Mesendoderm (in vitro differentiated cells): ENCODE results near the gene HES4.
"Not testable (repeated sequence)": the region's sequence is repeated elsewhere in the genome, so short reads cannot be mapped to it uniquely, and the experiment has no call there.

Experiments used
- DNase-seq: peaks from one replicate; pipeline ENCODE4 v3.0.0; 2013
- H2AK5ac ChIP-seq: 2 replicates; pipeline ENCODE4 v1.6.1; 2013; ENCODE audit warnings: low read length, inconsistent platforms
- H2BK120ac ChIP-seq: 2 replicates; pipeline ENCODE4 v1.6.1; 2013; ENCODE audit warnings: low read depth, mild to moderate bottlenecking, low read length, moderate library complexity, mixed read lengths
- H2BK15ac ChIP-seq: replicated peaks from 2 replicates; pipeline ENCODE4 v1.6.1; 2013; ENCODE audit warnings: low read depth, mild to moderate bottlenecking, moderate library complexity
- H2BK5ac ChIP-seq: 2 replicates; pipeline ENCODE4 v1.6.1; 2013; ENCODE audit warnings: low read length, inconsistent platforms
- H3K18ac ChIP-seq: 2 replicates; pipeline ENCODE4 v1.6.1; 2013; ENCODE audit warnings: mild to moderate bottlenecking, low read length, mixed read lengths
- H3K23ac ChIP-seq: one replicate; pipeline ENCODE4 v1.6.1; 2013; ENCODE audit warnings: low read length
- H3K27ac ChIP-seq: 2 replicates; pipeline ENCODE4 v1.5.1; 2013; ENCODE audit warnings: low read depth, mild to moderate bottlenecking, inconsistent platforms, low read length, moderate library complexity
- H3K27me3 ChIP-seq: 2 replicates; pipeline ENCODE4 v1.6.1; 2013; ENCODE audit warnings: low read length, control low read depth, mild to moderate bottlenecking, inconsistent platforms; ENCODE audit not compliant: insufficient read depth, poor library complexity
- H3K36me3 ChIP-seq: 2 replicates; pipeline ENCODE4 v1.6.1; 2013; ENCODE audit warnings: low read length, inconsistent platforms; ENCODE audit not compliant: control insufficient read depth, insufficient read depth
- H3K4ac ChIP-seq: one replicate; pipeline ENCODE4 v1.6.1; 2013; ENCODE audit warnings: low read depth, mild to moderate bottlenecking, low read length, moderate library complexity
- H3K4me1 ChIP-seq: 2 replicates; pipeline ENCODE4 v1.6.1; 2013; ENCODE audit warnings: low read depth, low read length, inconsistent platforms; ENCODE audit not compliant: control insufficient read depth
- H3K4me2 ChIP-seq: 2 replicates; pipeline ENCODE4 v1.6.1; 2013; ENCODE audit warnings: low read length
- H3K4me3 ChIP-seq: 2 replicates; pipeline ENCODE4 v1.5.1; 2013; ENCODE audit warnings: mild to moderate bottlenecking, low read length
- H3K56ac ChIP-seq: one replicate; pipeline ENCODE4 v1.6.1; 2013; ENCODE audit warnings: low read length
- H3K79me1 ChIP-seq: 2 replicates; pipeline ENCODE4 v1.6.1; 2013; ENCODE audit warnings: low read length, inconsistent platforms
- H3K79me2 ChIP-seq: 2 replicates; pipeline ENCODE4 v1.6.1; 2013; ENCODE audit warnings: mild to moderate bottlenecking, low read length; ENCODE audit not compliant: control insufficient read depth, insufficient read depth
- H3K9ac ChIP-seq: 2 replicates; pipeline ENCODE4 v1.6.1; 2013; ENCODE audit warnings: low read length, inconsistent platforms
- H4K5ac ChIP-seq: one replicate; pipeline ENCODE4 v1.6.1; 2013; ENCODE audit warnings: low read length
- H4K8ac ChIP-seq: one replicate; pipeline ENCODE4 v1.6.1; 2013; ENCODE audit warnings: low read depth, mild to moderate bottlenecking, control low read depth, low read length, moderate library complexity
- WGBS: extraction: QIAGEN DNeasy Blood & Tissue Kit; methylation state at CpG from one replicate; pipeline ENCODE4 v1.1.7; 2013; ENCODE audit warnings: low lambda C conversion rate, missing lambda C conversion rate; ENCODE audit not compliant: insufficient coverage; ENCODE audit errors: extremely low coverage; 5-methylcytosine and 5-hydroxymethylcytosine counted together

The HES4 gene

GRCh38 chr1:995665-996633 is 3.9 kb downstream of the HES4 start:
- Histone ChIP-seq H3K56ac (no peak overlapping the region), H2BK120ac (no peak overlapping the region), H3K27ac (no peak overlapping the region), H3K9ac (no peak overlapping the region), H3K4me1 (no peaks in the 10 kb centered on the region), H3K79me2 (no peaks in the 10 kb centered on the region), H2BK5ac (no peak overlapping the region), H4K5ac (no peak overlapping the region), H4K8ac (no peak overlapping the region), H3K79me1 (no peaks in the 10 kb centered on the region), H3K23ac (no peak overlapping the region), H3K4me3 (no peak overlapping the region), H3K18ac (no peak overlapping the region), H3K27me3 (peaks cover 24% of the 10 kb centered on the region), H3K4me2 (no peak overlapping the region), H2BK15ac (no peak overlapping the region), H3K4ac (no peak overlapping the region), H2AK5ac (no peak overlapping the region), H3K36me3 (no peaks in the 10 kb centered on the region)
- DNase-seq, result no peak
- no CpG with 5 or more reads among the region's 30 CpGs for WGBS

DNA sequence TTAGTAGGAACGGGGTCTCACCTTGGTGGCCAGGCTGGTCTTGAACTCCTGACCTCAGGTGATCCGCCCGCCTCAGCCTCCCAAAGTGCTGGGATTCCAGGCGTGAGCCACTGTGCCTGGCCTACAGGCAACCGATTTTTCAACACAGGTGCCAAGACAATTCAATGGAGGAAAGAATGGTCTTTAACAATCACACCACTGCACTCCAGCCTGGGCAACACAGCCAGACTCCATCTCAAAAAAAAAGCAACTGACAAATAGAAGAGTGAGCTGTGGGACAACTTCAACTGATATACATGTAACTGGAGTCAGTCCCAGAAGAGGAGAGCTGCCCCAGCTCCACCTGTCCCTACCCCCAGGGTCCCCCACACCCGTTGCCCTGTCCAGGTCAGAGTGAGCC is 5.4 kb downstream of the HES4 start:
- not testable (repeated sequence) for H3K23ac ChIP-seq, H3K27ac ChIP-seq, H3K4me3 ChIP-seq, DNase-seq, H3K36me3 ChIP-seq, H3K79me2 ChIP-seq, H2AK5ac ChIP-seq, H4K5ac ChIP-seq, H3K9ac ChIP-seq, H2BK15ac ChIP-seq, H3K4me1 ChIP-seq, H3K18ac ChIP-seq, H3K79me1 ChIP-seq, H2BK120ac ChIP-seq, H2BK5ac ChIP-seq, H3K56ac ChIP-seq, H4K8ac ChIP-seq, H3K4ac ChIP-seq, H3K4me2 ChIP-seq
- WGBS, result no CpG with 5 or more reads among the region's 6 CpGs
- peaks cover 21% of the 10 kb centered on the region for H3K27me3 ChIP-seq

- Histone ChIP-seq H2BK120ac (no peak overlapping the region), H3K4me3 (no peak overlapping the region), H3K79me2 (no peaks in the 10 kb centered on the region), H4K8ac (no peak overlapping the region), H4K5ac (no peak overlapping the region), H3K18ac (no peak overlapping the region), H3K4me2 (no peak overlapping the region), H3K4me1 (no peaks in the 10 kb centered on the region), H3K9ac (no peak overlapping the region), H2BK15ac (no peak overlapping the region), H3K27ac (no peak overlapping the region), H2BK5ac (no peak overlapping the region), H3K4ac (no peak overlapping the region), H3K79me1 (no peaks in the 10 kb centered on the region), H2AK5ac (no peak overlapping the region), H3K36me3 (no peaks in the 10 kb centered on the region), H3K27me3 (peaks cover 16% of the 10 kb centered on the region), H3K56ac (no peak overlapping the region), H3K23ac (no peak overlapping the region)
- DNase-seq, result no peak
- no CpG with 5 or more reads among the region's 15 CpGs for WGBS
Observed at GRCh38 chr1:993379-993995, 6.4 kb downstream of the HES4 start.

DNA sequence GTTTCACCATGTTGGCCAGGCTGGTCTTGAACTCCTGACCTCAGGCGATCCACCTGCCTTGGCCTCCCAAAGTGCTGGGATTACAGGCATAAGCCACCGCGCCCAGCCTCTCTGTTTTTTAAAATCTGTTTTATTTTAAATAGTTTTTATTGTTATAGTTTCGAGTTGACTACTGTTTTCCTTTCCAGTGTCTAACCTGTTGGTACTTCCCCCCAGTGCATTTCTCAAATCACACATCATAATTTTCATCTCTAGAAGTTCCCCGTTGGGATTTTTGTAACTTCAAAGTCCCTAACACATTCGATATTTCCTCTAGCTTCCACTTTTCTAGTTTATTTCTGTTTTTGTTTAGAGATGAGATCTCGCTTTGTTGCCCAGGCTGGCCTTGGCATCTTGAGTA is 7.5 kb downstream of the HES4 start:
- Histone ChIP-seq H3K27ac (no peak overlapping the region), H3K23ac (no peak overlapping the region), H3K9ac (no peak overlapping the region), H4K5ac (no peak overlapping the region), H3K56ac (no peak overlapping the region), H3K4me1 (no peaks in the 10 kb centered on the region), H3K18ac (no peak overlapping the region), H2AK5ac (no peak overlapping the region), H2BK120ac (no peak overlapping the region), H2BK5ac (no peak overlapping the region), H3K4me2 (no peak overlapping the region), H3K27me3 (peaks cover 6% of the 10 kb centered on the region), H3K79me1 (no peaks in the 10 kb centered on the region), H3K79me2 (no peaks in the 10 kb centered on the region), H2BK15ac (no peak overlapping the region), H3K36me3 (no peaks in the 10 kb centered on the region), H3K4ac (no peak overlapping the region), H3K4me3 (no peak overlapping the region), H4K8ac (no peak overlapping the region)
- WGBS, result no CpG with 5 or more reads among the region's 7 CpGs
- DNase-seq, result no peak

GRCh38 chr1:991895-992294 is 8.0 kb downstream of the HES4 start:
- Histone ChIP-seq H3K27me3 (peaks cover 2% of the 10 kb centered on the region), H4K5ac (no peak overlapping the region), H3K4me1 (no peaks in the 10 kb centered on the region), H3K18ac (no peak overlapping the region), H3K79me1 (no peaks in the 10 kb centered on the region), H2BK15ac (no peak overlapping the region), H3K4me3 (no peak overlapping the region), H2AK5ac (no peak overlapping the region), H3K9ac (no peak overlapping the region), H3K23ac (no peak overlapping the region), H3K79me2 (no peaks in the 10 kb centered on the region), H2BK5ac (no peak overlapping the region), H3K4me2 (no peak overlapping the region), H3K56ac (no peak overlapping the region), H2BK120ac (no peak overlapping the region), H3K36me3 (no peaks in the 10 kb centered on the region), H4K8ac (no peak overlapping the region), H3K4ac (no peak overlapping the region), H3K27ac (no peak overlapping the region)
- DNase-seq, result no peak
- no CpG with 5 or more reads among the region's 10 CpGs for WGBS
